Measurements from ENCODE around the gene CD14.
"Not testable (repeated sequence)": the region's sequence is repeated elsewhere in the genome, so short reads cannot be mapped to it uniquely, and the experiment has no call there.

CD14 gene

DNA sequence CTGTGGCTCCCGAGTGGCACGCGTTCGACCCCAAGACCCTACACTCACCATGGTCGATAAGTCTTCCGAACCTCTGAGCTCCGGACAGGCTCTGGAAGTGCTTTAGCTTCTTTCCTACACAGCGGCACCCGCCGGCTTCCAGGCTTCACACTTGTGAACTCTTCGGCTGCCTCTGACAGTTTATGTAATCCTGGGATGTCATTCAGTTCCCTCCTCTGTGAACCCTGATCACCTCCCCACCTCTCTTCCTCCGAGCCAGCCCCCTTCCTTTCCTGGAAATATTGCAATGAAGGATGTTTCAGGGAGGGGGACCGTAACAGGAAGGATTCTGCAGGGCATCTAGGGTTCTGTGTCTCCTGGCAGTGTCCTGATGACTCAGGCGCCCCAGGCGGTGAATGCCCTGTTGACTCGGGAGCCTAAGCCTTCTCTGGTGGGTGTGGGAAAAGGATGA is at the start of gene CD14:
TSS of gene CD14 (minus strand) at position 155 of the 451 bp plus-strand sequence. CDS start at position 51, 104 bp downstream.
- DNase-seq: peak; percentile 11 to 62

DNA sequence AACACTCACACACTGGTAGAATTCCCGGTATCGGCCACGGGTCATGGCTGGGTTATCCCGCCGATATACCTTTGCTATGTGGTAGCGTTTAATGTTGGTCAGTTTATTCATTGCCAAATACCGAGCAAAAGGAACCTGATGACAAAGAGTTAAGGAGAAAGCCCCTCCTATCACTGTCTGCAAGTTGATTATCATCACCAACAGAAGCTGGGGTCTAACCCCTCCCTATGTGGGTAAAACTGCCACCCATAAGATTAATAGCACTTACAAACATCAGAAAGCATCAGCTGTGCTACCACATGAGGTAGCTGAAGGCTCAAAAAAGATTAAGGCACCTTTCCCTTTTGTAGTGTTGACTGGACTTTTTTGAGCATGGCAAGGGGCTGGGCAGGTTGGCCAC is 46.0 kb upstream of the CD14 start:
- DNase-seq: no peak

DNA sequence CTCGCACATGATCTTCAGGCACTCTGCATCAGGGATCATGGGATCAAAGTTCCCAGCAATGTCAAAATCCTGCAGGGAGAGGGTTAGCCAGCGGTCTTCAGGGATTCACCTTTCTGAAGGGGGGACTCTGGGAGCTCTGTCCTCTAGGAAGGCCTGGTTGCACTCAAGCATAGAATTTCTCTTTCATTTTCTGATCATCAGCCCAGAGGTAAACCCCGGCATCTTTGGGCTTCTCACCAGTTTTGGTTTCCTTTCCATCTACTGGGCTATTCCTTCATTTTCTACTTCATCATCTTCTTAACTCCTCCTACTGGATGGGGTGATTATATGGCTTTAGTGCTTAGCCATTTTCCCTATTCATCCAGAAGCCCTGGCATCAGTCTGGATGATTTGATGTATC is 45.0 kb upstream of the CD14 start:
- DNase-seq: no peak

DNA sequence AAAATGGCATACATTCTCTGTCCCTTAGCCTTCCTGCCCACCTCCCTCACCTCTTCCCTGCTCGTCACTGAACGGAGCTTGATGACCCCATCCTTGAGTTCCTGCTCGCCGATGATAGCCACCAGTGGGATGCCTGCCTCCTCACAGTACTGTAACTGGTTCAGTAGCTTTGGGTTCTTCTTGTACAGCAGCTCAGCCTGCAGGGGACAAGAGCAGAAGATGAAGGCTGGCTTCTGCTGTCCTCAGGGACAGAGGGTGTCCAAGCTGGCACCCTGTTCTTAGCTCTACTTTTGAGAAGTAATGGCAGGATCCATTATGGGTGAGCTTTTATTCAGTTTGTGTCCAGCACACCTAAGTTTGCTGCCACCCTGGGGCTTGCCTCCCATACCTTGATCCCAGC is 41.7 kb upstream of the CD14 start:
- DNase-seq: no peak

DNA sequence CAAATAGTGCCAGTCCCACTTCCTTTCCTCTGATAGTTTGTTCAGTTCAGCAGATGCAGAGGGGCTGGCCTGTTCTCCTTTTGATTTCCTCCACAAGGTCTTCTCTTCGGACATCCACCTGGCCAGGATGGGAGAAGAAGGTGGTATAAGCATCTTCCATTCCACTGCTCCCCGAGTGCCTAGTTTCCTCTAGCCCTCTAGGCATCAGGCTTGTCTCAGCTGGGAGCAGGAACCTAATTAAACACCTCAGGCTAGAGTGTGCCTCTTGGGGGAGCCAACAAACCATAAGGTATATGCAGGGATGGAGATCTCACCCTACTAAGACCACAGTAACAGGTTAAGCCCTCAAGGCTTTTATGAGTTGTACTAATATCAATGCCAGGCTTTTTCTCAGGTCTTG is 41.2 kb upstream of the CD14 start:
- no peak for DNase-seq

DNA sequence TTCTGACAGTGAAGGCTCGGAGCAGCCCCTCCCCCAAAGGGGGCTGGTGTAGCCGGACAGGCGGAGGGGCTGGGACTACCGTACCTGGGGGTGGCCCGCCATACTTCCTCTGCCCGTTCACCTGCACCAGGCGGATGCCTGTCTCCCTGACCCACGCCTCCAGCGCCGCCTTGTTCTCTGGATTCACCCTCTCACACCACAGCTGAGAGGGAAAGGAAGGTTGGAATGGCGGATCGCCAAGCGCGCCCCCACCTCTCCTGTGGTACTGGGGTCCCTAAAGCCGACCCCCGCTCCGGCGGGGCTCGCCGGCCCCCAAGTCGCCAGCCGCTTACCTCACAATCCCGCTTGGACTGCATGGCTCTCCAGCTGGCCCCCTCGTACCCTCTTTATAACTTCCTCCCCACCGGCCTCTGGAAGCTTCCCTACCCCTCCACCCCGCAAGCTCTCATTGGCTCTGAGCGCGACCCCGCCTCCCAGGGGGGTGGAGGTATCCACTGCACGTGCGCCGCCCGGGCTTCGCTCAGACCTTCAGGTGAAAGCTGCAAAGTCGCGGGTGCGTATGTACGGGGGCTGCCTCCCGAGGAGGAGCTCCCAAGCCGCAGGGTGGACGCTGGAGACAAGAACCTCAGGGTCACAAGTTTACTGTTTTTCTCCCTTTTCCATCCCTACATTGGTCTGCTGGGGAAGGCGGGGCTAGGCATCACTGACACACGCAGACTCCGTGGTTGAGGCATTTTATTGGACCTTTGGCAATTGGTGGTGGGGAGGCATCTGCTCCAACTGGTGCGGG is 40.4 kb upstream of the CD14 start, which contains the start of gene DND1:
TSS of gene DND1 (minus strand) at position 390 of the 790 bp plus-strand sequence. CDS start at position 356, 34 bp downstream.
- no peak for DNase-seq

DNA sequence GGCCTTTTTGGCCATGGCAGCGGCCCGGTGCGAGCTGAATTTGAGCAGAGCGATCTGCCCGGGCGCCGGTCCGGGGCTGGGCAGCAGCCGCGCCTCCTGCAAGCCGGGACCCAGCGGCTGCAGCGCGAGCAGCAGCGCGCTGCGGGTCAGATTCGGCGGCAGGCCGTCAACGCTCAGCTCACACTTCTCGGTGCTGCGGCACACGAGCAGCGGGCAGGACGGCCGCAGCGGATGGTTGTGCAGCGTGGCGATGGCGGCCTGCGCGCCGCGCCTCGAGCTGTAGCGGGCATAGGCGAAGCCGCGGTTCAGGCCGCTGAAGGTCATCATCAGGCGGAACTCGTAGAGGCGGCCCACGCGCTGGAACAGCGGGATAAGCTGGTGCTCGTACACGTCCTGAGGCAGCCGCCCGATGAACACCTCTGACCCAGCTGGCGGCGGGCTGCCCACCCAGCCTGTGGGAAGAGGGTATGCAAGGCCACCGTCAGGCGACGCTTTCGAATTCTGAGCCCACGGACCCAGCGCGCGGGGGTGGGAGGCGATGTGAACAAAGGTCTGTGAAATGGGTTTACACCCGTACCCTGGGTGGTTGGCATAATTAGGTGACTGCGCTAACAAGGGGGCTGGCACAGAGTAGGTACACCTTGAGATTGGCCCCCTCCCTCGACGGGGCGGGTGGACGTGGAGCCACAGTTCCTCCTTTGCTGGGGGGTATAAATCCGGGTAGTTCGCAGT is 39.6 kb upstream of the CD14 start:
- DNase-seq: peak in 1 of 2 donors; percentile 20

DNA sequence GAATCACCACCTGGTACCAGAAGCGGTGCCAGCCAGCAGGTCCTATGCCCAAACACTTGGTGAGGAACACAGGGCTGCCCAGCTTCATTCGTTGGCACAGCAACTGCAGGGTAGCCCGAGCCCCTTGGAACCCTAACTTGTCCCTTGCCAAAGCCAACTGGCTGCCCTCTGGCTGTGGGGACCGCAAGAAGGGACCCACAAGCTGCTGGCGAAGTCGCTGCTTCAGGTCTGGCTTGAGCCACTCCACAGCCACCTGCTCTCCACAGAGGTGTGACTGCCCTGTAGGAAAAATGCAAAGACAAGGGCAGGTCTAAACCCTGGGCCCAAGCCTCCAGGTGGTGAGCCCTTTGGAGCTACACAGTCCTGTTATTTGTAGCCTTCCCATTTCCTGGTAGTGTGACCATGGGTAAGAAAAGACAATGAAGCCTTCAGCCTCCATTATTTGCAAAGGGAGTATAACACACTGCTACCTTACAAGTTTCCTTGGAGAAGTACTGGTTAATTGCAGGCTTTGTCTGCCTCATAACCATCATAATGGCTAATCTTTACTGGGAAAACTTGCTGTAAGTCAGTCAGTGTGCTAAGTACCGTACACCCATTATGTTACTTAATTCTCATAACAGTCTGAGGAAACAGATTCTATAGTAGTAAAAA is 38.6 kb upstream of the CD14 start:
- DNase-seq: no peak

DNA sequence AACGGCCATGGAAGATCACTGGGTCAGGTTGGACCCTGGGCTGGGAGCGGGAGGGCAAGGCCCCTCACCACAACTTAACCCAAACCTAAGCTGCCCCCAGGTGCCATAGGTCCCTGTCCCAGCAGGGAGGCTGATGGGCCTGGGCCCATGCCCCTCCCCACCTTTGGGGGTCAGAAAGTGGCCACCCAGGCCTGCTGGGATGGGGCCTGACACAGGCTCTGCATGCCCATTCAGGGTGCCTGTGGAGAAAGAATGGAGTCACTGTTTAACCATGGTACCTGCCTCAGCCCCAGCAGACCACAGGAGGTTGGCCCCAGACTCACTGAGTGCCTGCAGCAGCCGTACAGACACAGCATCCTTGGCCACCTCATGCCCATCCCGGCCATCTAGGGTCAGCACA is 38.1 kb upstream of the CD14 start:
- DNase-seq: not testable (repeated sequence)

DNA sequence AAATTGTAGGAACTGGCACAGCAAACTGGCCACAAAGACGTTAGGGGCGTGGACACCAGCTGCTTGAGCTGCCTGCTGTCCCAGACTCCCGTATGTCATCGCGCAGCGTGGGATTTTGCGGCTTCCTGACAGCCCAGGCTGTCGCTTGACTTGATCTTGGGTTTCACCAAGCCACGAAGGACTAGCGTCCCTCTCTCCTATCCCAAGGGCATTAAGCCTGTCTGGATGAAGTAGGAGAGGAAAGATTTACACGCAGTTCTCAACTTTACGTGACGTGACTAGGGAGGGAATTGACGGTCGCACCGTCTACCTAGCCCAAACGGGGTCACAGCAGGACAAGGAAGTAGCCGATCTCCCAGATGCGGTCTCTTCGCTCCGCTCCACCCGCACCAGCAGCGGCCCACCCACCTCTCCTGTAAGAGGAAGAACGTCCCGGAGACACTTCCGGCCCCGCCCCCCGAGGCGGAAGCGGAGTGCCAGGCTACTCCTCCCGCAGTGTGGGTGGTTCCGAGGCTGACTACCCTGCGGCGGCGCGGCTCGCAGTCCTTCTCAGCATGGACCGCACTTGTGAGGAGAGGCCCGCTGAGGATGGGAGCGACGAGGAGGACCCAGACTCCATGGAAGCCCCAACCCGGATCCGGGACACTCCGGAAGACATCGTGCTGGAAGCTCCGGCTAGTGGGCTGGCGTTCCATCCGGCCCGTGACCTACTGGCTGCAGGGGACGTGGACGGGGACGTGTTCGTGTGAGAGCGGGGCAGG is 31.6 kb upstream of the CD14 start, which contains the start of gene WDR55:
TSS of gene WDR55 (plus strand) at position 546 of the 761 bp plus-strand sequence. CDS start at position 555, 9 bp downstream.
- peak; percentile 94 to 95 for DNase-seq

DNA sequence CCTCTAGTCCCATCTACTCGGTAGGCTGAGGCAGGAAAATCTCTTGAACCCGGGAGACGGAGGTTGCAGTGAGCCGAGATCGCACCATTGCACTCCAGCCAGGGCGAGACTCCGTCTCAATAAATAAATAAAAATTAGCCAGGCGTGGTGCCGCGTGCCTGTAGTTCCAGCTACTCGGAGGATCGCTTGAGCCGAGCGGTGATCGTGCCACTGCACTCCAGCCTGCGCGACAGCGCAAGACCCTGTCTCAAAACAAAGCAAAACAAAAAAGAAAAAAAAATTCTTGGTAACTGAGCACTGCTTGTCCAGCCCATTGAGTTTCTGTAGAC is 31.0 kb upstream of the CD14 start:
- DNase-seq: no peak

DNA sequence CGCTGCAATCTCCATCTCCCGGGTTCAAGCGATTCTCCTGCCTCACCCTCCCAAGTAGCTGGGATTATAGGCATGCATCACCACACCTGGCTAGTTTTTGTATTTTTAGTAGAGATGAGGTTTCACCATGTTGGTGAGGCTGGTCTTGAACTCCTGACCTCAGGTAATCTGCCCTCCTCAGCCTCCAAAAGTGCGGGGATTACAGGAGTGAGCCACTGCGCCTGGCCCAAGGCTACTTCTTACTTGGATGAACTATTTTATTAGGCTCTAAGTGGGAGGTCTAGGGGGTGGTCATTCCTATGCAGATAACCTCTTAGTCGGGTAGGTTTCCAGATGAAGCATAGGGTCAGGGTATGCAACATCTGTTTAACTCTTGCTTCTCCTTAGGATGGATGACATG is 27.4 kb upstream of the CD14 start:
- DNase-seq: not testable (repeated sequence)

DNA sequence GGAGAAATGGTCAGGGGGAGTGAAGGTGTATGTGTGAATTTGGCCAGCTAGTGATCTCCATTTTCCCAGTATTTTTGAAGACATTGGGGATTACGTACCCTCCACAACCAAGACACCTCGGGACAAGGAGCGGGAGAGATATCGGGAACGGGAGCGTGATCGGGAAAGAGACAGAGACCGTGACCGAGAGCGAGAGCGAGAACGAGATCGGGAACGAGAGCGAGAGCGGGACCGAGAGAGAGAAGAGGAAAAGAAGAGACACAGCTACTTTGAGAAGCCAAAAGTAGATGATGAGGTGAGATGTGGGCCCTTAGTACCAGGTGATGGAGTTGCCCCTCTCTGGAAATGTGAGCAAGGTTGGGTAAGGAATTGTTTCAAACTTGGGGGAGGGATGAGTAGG is 25.9 kb upstream of the CD14 start:
- DNase-seq: no peak

DNA sequence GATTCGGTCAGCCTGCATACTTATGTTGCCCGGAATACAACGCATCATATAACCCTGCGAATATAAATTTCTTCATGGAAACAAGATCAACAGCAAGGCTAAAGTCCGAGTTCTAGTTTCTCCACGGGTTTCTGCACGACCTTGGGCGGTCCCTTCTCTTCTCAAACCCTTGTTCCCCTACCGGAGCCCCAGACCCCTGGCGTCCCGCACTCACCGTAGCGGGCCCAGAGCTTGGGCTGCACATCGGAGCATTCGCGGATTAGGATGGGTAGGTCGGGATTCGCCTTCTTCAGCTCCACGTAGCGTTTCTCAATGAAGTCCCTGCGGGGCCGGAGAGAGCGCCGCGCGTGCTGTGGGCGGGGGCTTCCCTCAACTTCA is 14.1 kb upstream of the CD14 start:
- DNase-seq: no peak

DNA sequence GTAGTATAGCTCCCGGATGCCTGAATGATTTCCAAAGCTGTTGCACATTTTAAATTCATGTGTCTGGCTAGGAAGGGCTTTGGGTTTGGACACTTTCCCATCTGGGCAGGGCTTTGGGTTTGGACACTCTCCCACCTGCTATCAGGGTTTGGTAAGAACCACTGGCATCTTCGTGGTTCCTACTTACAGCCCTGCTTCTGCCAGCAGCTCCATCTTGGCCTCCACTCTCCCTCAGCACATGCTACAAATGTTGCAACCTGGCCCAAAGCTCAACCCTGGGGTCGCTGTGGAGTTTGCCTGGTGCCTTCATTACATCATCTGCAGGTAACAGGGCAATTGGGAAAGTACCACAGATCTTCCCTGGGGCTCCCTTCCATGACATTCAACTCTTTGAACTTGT is 9.7 kb upstream of the CD14 start:
- no peak for DNase-seq

DNA sequence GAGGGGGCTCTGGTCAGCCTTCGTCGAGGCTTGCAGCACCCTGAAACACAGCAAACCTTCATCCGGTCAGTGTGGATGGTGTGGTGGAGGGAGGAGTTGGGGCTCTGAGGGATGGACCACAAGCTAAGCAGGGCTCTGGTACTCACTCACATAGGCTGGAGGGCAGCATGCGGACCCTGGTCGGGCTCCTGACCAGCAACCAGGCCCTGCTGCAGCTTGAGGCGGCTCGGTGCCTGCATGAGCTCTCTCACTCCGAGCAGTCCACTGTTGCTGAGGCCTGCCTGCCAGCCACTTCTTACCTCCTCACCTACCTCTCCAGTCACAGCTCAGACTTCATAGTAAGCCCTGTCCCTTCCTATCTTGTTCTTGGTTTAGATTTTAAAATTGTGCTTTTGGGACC is 8.7 kb upstream of the CD14 start:
- no peak for DNase-seq

DNA sequence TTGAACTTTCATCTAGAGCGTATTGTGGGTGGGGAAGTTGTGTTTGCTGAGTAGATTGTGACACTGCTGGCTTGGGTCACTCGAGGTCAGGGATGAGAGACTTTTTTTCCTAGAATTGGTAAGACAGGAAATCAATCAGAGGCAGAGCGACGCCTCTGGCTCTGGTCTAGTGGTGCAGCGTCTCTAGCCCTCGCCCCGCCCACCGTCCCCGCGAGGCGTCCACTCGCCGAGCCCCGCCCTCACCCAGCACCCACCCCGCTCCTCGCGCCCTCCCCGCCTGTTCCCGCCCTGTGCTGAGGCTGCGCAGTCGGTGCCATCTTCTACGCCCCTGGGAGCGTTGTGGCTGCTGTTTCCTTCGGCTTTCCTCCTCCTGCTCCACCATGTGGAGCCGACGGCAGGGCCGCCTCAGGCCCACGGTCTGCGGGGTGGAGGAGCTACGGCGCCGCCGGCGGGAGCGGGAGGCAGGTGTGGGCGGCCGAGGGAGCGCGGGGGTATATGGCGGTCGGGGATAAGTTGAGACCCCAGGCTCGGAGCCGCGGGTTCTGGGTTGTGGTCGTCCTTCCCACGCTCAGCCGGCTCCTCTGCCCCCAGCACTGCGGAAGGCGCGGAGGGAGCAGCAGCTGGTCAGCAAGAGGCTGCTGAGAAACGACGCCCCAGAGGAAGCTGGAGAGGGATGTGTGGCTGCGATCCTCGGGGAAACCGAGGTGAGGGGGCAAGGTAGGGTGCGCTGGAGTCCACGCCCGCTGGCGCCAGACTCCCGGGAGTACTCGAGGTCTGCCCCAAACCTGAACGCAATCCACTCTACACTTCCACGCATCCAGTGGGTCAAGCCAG is 6.4 kb upstream of the CD14 start, which contains the start of gene TMCO6:
TSS of gene TMCO6 (plus strand) at position 304 of the 834 bp plus-strand sequence. CDS start at position 381, 77 bp downstream.
- DNase-seq: peak; percentile 96 to 97

DNA sequence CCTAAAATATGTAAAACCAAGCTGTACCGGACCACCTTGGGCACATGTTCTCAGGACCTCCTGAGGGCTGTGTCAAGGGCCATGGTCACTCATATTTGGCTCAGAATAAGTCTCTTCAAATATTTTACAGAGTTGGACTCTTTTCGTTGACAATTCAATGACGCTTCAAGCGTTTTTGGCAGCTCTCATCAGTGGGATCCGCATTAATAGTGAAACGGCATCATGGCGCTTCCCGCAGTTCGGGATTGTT is 5.8 kb upstream of the CD14 start:
- not testable (repeated sequence) for DNase-seq

DNA sequence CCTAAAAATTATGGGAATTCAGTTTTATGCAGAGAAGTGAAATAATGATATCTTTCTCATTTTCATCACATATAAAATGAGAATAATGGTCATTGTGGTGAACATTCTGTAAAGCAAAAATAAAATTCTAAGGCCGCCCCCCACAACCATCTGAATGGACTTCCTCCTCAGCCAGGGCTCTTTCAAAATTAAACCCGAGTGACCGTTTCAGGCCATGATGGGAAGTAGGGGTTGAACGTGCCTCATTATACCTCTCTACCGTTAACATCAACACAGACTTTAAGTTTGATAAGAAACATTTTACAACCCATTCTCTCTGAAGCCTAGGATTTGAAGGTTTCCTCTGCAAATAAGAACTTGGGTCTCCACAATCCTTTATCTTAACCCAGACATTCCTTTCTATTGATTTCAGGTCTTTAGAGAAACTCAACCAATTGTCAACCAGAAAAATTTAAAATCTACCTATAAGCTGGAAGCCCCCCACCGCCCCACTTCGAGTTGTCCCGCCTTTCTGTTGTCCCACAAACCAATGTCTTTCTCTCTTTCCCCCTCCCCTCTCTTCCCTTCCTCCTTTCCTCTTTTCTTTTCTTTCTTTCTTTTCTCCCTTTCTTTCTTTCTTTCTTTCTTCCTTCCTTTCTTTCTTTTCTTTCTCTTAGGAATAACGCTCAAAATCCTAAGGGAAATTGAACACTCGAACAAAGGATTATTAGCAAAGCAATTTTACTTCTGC is 4.6 kb upstream of the CD14 start:
- no peak for DNase-seq

DNA sequence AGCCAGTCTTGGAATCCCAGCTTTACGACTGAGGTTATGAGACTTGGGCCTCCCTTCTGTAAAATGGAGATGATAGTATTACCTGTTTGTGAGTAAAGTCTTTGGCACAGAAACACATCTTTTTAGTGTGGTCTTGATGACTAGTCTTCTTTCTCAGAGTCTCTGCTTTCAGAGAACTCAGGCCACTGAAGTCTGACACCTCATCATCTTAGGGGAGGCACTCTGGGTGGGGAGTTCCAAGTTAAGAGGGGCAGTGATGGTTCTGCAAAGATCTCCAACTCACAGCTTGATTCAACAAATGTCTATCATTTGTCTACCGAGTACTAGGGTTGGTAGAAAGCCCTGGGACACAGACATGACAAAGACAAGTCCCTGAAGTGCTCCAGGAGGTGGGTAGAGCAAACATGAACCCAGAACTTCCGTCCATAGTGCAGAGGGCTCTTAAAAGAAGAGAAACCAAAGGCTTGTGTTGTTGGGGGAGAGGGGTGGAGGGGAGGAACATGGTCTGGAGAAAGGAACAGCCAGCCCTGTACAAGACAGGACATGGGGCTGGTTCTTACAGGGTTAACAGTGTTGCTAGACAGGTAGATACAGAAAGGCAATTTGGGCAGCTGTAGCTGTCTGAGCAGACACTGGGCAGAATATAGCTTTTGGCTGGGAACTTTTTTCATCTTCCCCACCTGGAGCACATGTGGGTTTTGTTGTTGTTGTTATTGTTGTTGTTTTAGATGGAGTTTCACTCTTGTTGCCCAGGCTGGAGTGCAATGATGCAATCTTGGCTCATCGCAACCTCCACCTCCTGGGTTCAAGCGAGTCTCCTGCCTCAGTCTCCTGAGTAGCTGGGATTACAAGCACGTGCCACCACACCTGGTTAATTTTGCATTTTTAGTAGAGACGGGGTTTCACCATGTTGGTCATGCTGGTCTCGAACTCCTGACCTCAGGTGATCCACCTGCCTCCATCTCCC is 2.6 kb upstream of the CD14 start:
- no peak for DNase-seq
